ENCODE measurements around the gene C2CD2. TPM values are rescaled to one million over a fixed set of nuclear protein-coding genes. Genes with fewer than 3 reads are reported as not detected.

Gene C2CD2
- total and polyA plus RNA-seq, 2 of the 8 experiments (the other 6 are each of a cell fraction or from before 2014, with no cell fraction given): 10.4 to 13.0 TPM

- TF ChIP-seq CHD7 (IDR thresholded peaks at IDR 0.05; ENCODE audit: insufficient replicate concordance, low read length): no peak
- TF ChIP-seq EP300 (IDR thresholded peaks at IDR 0.05; ENCODE audit: borderline replicate concordance in 1 of 2, low read depth in 2 of 2, low read length in 2 of 2): no peak
- no peak for TF ChIP-seq CTCF (IDR thresholded peaks at IDR 0.05; ENCODE audit: control extremely low read depth in 1 of 3, insufficient read depth in 1 of 3, low read depth in 1 of 3, low read length in 3 of 3)
Measured at GRCh38 chr21:42002421-42002958, 48.7 kb upstream of the C2CD2 start (continued).
